ENCODE data around the gene DCC.

The DCC gene

GRCh38 chr18:53531896-53532295, 1191.9 kb downstream of the DCC start:
- no peak for TF ChIP-seq GATA2 (IDR thresholded peaks at IDR 0.05; ENCODE audit: low read depth, low read length)
- TF ChIP-seq GATA3 (IDR thresholded peaks at IDR 0.05; ENCODE audit: low read depth, low read length) = no peak

- TF ChIP-seq GATA3 (IDR thresholded peaks at IDR 0.05; ENCODE audit: low read depth, low read length) (no peak), GATA2 (IDR thresholded peaks at IDR 0.05; ENCODE audit: low read depth, low read length) (no peak)
Observed at GRCh38 chr18:53534203-53534602, 1194.2 kb downstream of the DCC start.

- TF ChIP-seq GATA3 (IDR thresholded peaks at IDR 0.05; ENCODE audit: low read depth, low read length) (no peak), GATA2 (IDR thresholded peaks at IDR 0.05; ENCODE audit: low read depth, low read length) (no peak)
Observed at GRCh38 chr18:53534695-53535094, 1194.7 kb downstream of the DCC start.

GRCh38 chr18:53536908-53537307, 1196.9 kb downstream of the DCC start:
- TF ChIP-seq GATA2 (IDR thresholded peaks at IDR 0.05; ENCODE audit: low read depth, low read length) = no peak
- TF ChIP-seq GATA3 (IDR thresholded peaks at IDR 0.05; ENCODE audit: low read depth, low read length) = no peak

- TF ChIP-seq GATA3 (IDR thresholded peaks at IDR 0.05; ENCODE audit: low read depth, low read length) (no peak), GATA2 (IDR thresholded peaks at IDR 0.05; ENCODE audit: low read depth, low read length) (no peak)
Observed at GRCh38 chr18:53541924-53542323, 1201.9 kb downstream of the DCC start.

GRCh38 chr18:53543711-53544110, 1203.7 kb downstream of the DCC start:
- no peak for TF ChIP-seq GATA2 (IDR thresholded peaks at IDR 0.05; ENCODE audit: low read depth, low read length)
- TF ChIP-seq GATA3 (IDR thresholded peaks at IDR 0.05; ENCODE audit: low read depth, low read length) = no peak

- TF ChIP-seq GATA3 (IDR thresholded peaks at IDR 0.05; ENCODE audit: low read depth, low read length) (no peak), GATA2 (IDR thresholded peaks at IDR 0.05; ENCODE audit: low read depth, low read length) (no peak)
Observed at GRCh38 chr18:53544917-53545316, 1204.9 kb downstream of the DCC start.

- TF ChIP-seq GATA2 (IDR thresholded peaks at IDR 0.05; ENCODE audit: low read depth, low read length) = no peak
- TF ChIP-seq GATA3 (IDR thresholded peaks at IDR 0.05; ENCODE audit: low read depth, low read length) = no peak
Observed at GRCh38 chr18:53551868-53552426, 1212.0 kb downstream of the DCC start.

GRCh38 chr18:53553030-53553429, 1213.0 kb downstream of the DCC start:
- no peak for TF ChIP-seq GATA2 (IDR thresholded peaks at IDR 0.05; ENCODE audit: low read depth, low read length)
- no peak for TF ChIP-seq GATA3 (IDR thresholded peaks at IDR 0.05; ENCODE audit: low read depth, low read length)

- TF ChIP-seq GATA3 (IDR thresholded peaks at IDR 0.05; ENCODE audit: low read depth, low read length) = no peak
- TF ChIP-seq GATA2 (IDR thresholded peaks at IDR 0.05; ENCODE audit: low read depth, low read length) = no peak
Observed at GRCh38 chr18:53556450-53556849, 1216.5 kb downstream of the DCC start.

- TF ChIP-seq GATA3 (IDR thresholded peaks at IDR 0.05; ENCODE audit: low read depth, low read length) (no peak), GATA2 (IDR thresholded peaks at IDR 0.05; ENCODE audit: low read depth, low read length) (no peak)
Observed at GRCh38 chr18:53560546-53560945, 1220.5 kb downstream of the DCC start.

GRCh38 chr18:53566626-53567025, 1226.6 kb downstream of the DCC start:
- TF ChIP-seq GATA3 (IDR thresholded peaks at IDR 0.05; ENCODE audit: low read depth, low read length) (no peak), GATA2 (IDR thresholded peaks at IDR 0.05; ENCODE audit: low read depth, low read length) (no peak)

- TF ChIP-seq GATA3 (IDR thresholded peaks at IDR 0.05; ENCODE audit: low read depth, low read length) = no peak
Observed at GRCh38 chr18:53567929-53568574, 1228.1 kb downstream of the DCC start.
